Measurements from ENCODE around the gene RAD50. TPM values are rescaled to one million over a fixed set of nuclear protein-coding genes. Genes with fewer than 3 reads are reported as not detected.
"Not testable (repeated sequence)": the region's sequence is repeated elsewhere in the genome, so short reads cannot be mapped to it uniquely, and the experiment has no call there.

Gene RAD50
- total and polyA plus RNA-seq, 3 experiments from 2014 or later: 34.6 to 48.3 (median 45.2) TPM

DNA sequence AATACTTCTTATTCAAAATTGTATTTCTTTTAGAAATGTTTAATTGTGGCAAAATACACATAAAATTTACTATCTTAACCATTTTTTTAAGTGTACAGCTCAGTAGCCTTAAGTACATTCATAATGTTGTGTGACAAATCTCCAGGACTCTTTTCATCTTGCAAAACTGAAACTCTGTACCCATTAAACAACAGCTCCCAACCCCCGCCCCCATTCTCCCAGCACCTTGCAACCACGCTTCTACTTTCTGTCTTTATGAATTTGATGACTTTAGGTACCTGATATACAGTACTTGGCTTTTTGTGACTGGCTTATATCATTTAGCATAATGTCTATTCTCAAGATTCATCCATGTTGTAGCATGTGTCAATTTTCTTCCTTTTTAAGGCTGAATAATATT is 10.7 kb upstream of the RAD50 start:
- Histone ChIP-seq H3K4me3 (ENCODE audit: low read length) (no peak overlapping the region), H3K4me1 (ENCODE audit: insufficient read depth, low read length) (no peaks in the 10 kb centered on the region), H3K36me3 (ENCODE audit: insufficient read depth, low read length) (no peaks in the 10 kb centered on the region), H3K9me3 (ENCODE audit: low read length) (no peaks in the 10 kb centered on the region), H3K27ac (ENCODE audit: low read depth, low read length) (no peak overlapping the region), H3K27me3 (ENCODE audit: insufficient read depth, low read length, poor library complexity, severe bottlenecking) (no peaks in the 10 kb centered on the region)
- POLR2A ChIA-PET: no interaction called here
- CTCF ChIA-PET: no interaction called here
- Mint-ChIP-seq H3K27ac (peak overlapping the region in 1 of 8 donors; percentile 5), H3K9me3 (no peaks in the 10 kb centered on the region), H3K27me3 (peaks cover 2 to 3% of the 10 kb centered on the region in 2 donors), H3K4me1 (no peaks in the 10 kb centered on the region), H3K36me3 (no peaks in the 10 kb centered on the region), H3K4me3 (no peak overlapping the region)
- DNase-seq: no peak

DNA sequence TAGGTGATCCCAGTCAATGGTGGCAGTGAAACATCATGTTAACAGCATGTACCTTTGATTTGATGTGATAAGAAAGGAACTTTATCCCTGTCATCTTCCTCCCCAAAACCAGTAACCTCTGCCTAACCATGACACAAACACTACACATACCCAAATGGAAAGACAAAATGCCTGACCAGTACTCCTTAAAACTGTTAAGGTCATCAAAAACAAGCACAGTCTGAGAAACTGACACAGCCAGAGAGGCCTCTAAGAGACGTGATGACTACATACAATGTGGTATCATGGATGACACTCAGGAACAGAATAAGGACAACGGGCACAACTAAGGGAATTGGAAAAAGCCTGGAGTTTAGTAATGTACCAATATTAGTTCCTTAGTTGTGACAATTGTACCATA is 9.5 kb upstream of the RAD50 start:
- no peak overlapping the region for H3K4me3 Mint-ChIP-seq
- H3K9me3 Mint-ChIP-seq: no peaks in the 10 kb centered on the region
- ChIA-PET CTCF (no interaction called here), POLR2A (no interaction called here)
- peaks cover 2 to 3% of the 10 kb centered on the region in 2 donors for H3K27me3 Mint-ChIP-seq
- Histone ChIP-seq H3K27ac (ENCODE audit: low read depth, low read length) (no peak overlapping the region), H3K9me3 (ENCODE audit: low read length) (no peaks in the 10 kb centered on the region), H3K36me3 (ENCODE audit: insufficient read depth, low read length) (no peaks in the 10 kb centered on the region), H3K4me1 (ENCODE audit: insufficient read depth, low read length) (no peaks in the 10 kb centered on the region), H3K4me3 (ENCODE audit: low read length) (no peak overlapping the region), H3K27me3 (ENCODE audit: insufficient read depth, low read length, poor library complexity, severe bottlenecking) (no peaks in the 10 kb centered on the region)
- no peaks in the 10 kb centered on the region for H3K4me1 Mint-ChIP-seq
- H3K36me3 Mint-ChIP-seq: no peaks in the 10 kb centered on the region
- no peak overlapping the region for H3K27ac Mint-ChIP-seq
- no peak for DNase-seq

DNA sequence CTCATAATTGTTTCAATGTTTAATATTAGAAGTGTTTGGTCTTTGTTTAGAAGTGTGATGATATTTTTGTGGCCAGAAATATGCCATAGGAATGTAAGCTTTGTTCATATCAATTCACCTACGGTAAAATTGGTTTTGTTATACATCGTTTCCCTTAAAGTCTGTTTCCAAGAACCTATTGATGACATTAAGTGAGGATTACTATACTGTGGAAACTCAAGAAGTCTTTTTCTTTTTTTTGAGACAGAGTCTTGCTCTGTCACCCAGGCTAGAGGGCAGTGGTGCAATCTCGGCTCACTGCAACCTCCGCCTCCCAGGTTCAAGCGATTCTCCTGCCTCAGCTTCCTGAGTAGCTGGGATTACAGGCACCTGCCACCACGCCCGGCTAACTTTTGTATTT is 7.9 kb upstream of the RAD50 start:
- H3K9me3 ChIP-seq (ENCODE audit: low read length); DNase-seq; CTCF ChIA-PET; H3K9me3 Mint-ChIP-seq; H3K4me1 Mint-ChIP-seq; H3K27me3 Mint-ChIP-seq; H3K27ac Mint-ChIP-seq; H3K36me3 Mint-ChIP-seq; H3K27ac ChIP-seq (ENCODE audit: low read depth, low read length); H3K36me3 ChIP-seq (ENCODE audit: insufficient read depth, low read length); H3K27me3 ChIP-seq (ENCODE audit: insufficient read depth, low read length, poor library complexity, severe bottlenecking); POLR2A ChIA-PET; H3K4me3 ChIP-seq (ENCODE audit: low read length); H3K4me3 Mint-ChIP-seq; H3K4me1 ChIP-seq (ENCODE audit: insufficient read depth, low read length): not testable (repeated sequence)

DNA sequence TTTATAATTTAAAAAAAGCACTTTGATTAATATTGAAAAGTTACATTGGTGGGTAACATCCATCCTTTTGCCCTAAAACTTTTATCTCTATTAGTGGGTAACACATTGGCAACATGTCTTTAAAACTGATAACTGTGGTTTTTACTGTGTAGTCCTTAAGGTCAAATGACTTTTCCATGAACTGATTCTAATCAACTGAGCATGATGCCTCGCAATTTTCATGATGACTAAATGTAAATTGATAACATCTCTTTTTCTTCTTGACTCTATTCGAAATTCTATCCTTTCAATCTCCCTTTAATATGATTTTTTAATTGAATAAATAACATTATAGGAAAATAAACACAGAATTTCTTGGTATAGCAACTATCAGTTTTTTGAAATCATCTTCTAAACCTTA is 7.2 kb upstream of the RAD50 start:
- Histone ChIP-seq H3K36me3 (ENCODE audit: insufficient read depth, low read length) (no peaks in the 10 kb centered on the region), H3K27me3 (ENCODE audit: insufficient read depth, low read length, poor library complexity, severe bottlenecking) (no peaks in the 10 kb centered on the region), H3K4me1 (ENCODE audit: insufficient read depth, low read length) (no peaks in the 10 kb centered on the region), H3K4me3 (ENCODE audit: low read length) (no peak overlapping the region), H3K27ac (ENCODE audit: low read depth, low read length) (no peak overlapping the region), H3K9me3 (ENCODE audit: low read length) (no peaks in the 10 kb centered on the region)
- ChIA-PET CTCF (no interaction called here), POLR2A (no interaction called here)
- Mint-ChIP-seq H3K27me3 (peaks cover 2 to 3% of the 10 kb centered on the region in 2 donors), H3K27ac (no peak overlapping the region), H3K4me1 (no peaks in the 10 kb centered on the region), H3K9me3 (peaks cover 0 to 1% (median 0%) of the 10 kb centered on the region in 5 donors), H3K36me3 (no peaks in the 10 kb centered on the region), H3K4me3 (no peak overlapping the region)
- no peak for DNase-seq

DNA sequence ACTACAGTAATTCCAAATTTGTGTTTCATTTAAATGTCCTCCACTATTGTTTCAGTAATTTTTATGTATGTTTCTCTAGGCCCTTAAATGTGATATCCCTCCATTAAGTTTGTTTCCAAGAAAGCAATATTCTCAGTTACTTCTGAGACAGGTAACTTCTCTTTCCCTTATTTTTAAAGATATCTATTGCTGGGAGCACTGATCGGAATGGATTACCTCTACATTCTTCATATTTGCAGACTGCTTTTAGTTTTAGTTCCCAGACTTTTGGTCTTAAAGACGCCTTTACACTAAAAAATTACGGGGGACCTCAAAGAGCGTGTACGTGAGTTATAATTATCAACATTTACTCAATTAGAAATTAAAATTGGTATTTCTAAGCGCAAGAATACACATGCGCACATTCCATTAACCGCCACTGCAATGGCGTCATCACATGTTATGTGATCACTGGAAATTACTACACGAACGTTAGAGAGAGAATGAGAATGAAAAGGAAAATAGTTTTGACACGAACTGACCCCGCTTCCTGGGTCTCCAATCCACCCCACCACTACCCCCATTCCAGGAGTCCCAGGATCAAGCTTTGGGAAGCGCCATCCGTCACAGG is 519 bp upstream of the RAD50 start:
- H3K4me3 Mint-ChIP-seq: peak overlapping the region; percentile 94 to 99 (median 98)
- no peak for DNase-seq
- Histone ChIP-seq H3K9me3 (ENCODE audit: low read length) (no peaks in the 10 kb centered on the region), H3K4me1 (ENCODE audit: insufficient read depth, low read length) (peaks cover 27% of the 10 kb centered on the region), H3K27me3 (ENCODE audit: insufficient read depth, low read length, poor library complexity, severe bottlenecking) (no peaks in the 10 kb centered on the region), H3K4me3 (ENCODE audit: low read length) (peak overlapping the region; percentile 72), H3K27ac (ENCODE audit: low read depth, low read length) (peak overlapping the region; percentile 83), H3K36me3 (ENCODE audit: insufficient read depth, low read length) (peaks cover 4% of the 10 kb centered on the region)
- POLR2A ChIA-PET: interaction anchor here (0.9 to 1.1 kb wide), 3 partner anchors 60 to 406 kb away, joined by 3 to 4 read pairs (median 3); partner anchors contain the start of genes AFF4 and IRF1
- H3K27ac Mint-ChIP-seq: peak overlapping the region; percentile 89 to 98 (median 96)
- H3K4me1 Mint-ChIP-seq: peaks cover 26 to 42% (median 28%) of the 10 kb centered on the region in 3 donors
- peaks cover 0 to 9% (median 2%) of the 10 kb centered on the region in 3 donors for H3K36me3 Mint-ChIP-seq
- no peaks in the 10 kb centered on the region for H3K27me3 Mint-ChIP-seq
- peaks cover 0 to 6% (median 2%) of the 10 kb centered on the region in 5 donors for H3K9me3 Mint-ChIP-seq
- CTCF ChIA-PET: interaction anchor here (1.0 to 1.5 kb wide), 3 partner anchors 20 to 55 kb away, joined by 3 to 5 read pairs (median 4); no protein-coding TSS in a partner anchor

DNA sequence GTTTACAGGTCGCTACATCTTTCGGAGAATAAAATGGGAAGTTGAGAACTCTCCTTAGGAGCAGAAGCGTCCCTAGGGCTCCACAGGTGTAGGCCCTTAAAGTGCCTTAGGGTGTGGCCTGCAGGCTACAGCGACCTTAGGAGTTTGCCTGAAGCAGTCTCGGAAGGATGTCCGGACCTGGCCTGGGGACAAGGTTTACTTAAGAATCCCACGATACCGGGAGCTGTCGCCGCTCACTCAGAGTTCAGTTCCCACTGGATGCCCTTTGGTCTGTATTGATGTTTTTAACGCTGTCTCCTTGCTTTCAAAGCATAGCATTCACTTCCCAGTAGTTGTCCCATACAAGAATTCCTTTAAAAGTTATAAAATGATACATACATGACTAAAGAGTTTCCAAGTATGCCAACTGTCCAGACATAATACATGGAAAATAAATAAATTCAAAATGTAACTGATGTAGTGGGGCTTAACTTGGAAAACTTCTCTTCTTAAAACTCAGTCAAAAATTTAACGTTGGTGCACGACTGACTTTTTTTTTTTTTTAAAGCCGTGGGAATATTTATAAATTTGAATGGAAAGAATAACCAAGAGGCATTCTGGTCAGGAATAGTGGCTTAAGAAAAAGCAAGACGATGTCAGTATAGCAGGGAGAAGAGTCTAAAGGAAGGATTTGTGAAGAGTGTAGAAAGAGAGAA is 848 bp downstream of the RAD50 start:
- Histone ChIP-seq H3K27ac (ENCODE audit: low read depth, low read length) (peak overlapping the region; percentile 83), H3K9me3 (ENCODE audit: low read length) (no peaks in the 10 kb centered on the region), H3K4me3 (ENCODE audit: low read length) (peak overlapping the region; percentile 72), H3K36me3 (ENCODE audit: insufficient read depth, low read length) (peaks cover 4% of the 10 kb centered on the region), H3K4me1 (ENCODE audit: insufficient read depth, low read length) (peaks cover 36% of the 10 kb centered on the region), H3K27me3 (ENCODE audit: insufficient read depth, low read length, poor library complexity, severe bottlenecking) (no peaks in the 10 kb centered on the region)
- Mint-ChIP-seq H3K4me3 (peak overlapping the region; percentile 94 to 99 (median 98)), H3K27ac (peak overlapping the region; percentile 89 to 99 (median 96)), H3K36me3 (peaks cover 0 to 9% (median 2%) of the 10 kb centered on the region in 3 donors), H3K27me3 (no peaks in the 10 kb centered on the region), H3K4me1 (peaks cover 26 to 42% (median 28%) of the 10 kb centered on the region in 3 donors), H3K9me3 (peaks cover 0 to 6% (median 2%) of the 10 kb centered on the region in 5 donors)
- DNase-seq: peak in 2 of 5 donors; percentile 6 to 7
- ChIA-PET POLR2A (interaction anchor here (0.6 to 1.1 kb wide), 4 partner anchors 61 to 405 kb away, joined by 3 to 4 read pairs (median 3); partner anchors contain the start of genes AFF4 and IRF1), CTCF (interaction anchor here (1.2 to 1.5 kb wide), 2 partner anchors 30 to 56 kb away, joined by 4 to 5 read pairs; no protein-coding TSS in a partner anchor)

DNA sequence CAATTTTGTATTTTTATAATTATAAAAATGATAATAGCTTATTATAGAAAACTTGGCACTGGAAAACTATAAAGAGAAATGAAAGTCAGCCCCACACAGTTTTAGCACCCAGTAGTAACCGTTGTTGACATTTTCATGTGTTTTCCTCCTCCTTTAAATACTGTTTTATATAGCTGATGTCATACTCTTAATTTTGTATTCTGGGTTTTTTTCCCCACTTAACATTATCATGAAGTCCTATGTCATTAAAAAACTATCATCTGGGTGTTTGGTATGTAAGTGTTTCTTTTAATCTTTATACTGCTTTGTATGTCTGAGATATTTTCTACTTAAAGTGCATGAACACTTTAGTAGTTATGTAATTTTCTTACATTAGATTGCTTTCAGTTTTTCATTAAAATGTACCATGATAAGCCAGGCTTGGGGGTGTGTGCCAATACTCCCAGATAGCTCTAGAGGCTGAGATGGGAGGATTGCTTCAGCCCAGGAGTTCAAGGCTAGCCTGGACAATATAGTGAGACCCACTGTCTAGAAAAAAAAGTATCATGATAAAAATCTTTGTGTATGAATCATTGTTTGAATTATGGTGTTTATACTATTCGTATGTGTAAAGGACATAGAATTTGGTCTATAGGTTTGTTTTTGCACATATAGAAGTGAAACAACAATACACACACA is 2.7 kb downstream of the RAD50 start:
- Histone ChIP-seq H3K36me3 (ENCODE audit: insufficient read depth, low read length) (peaks cover 10% of the 10 kb centered on the region), H3K4me3 (ENCODE audit: low read length) (no peak overlapping the region), H3K27ac (ENCODE audit: low read depth, low read length) (peak overlapping the region; percentile 7), H3K27me3 (ENCODE audit: insufficient read depth, low read length, poor library complexity, severe bottlenecking) (no peaks in the 10 kb centered on the region), H3K9me3 (ENCODE audit: low read length) (no peaks in the 10 kb centered on the region), H3K4me1 (ENCODE audit: insufficient read depth, low read length) (peaks cover 36% of the 10 kb centered on the region)
- H3K4me3 Mint-ChIP-seq: peak overlapping the region in 4 of 7 donors; percentile 16 to 57 (median 38)
- H3K9me3 Mint-ChIP-seq: peaks cover 0 to 6% (median 2%) of the 10 kb centered on the region in 5 donors
- no peak for DNase-seq
- H3K27me3 Mint-ChIP-seq: no peaks in the 10 kb centered on the region
- H3K27ac Mint-ChIP-seq: peak overlapping the region in 3 of 8 donors; percentile 11 to 50 (median 14)
- CTCF ChIA-PET: no interaction called here
- POLR2A ChIA-PET: no interaction called here
- H3K36me3 Mint-ChIP-seq: peaks cover 0 to 9% (median 2%) of the 10 kb centered on the region in 3 donors
- peaks cover 26 to 42% (median 28%) of the 10 kb centered on the region in 3 donors for H3K4me1 Mint-ChIP-seq

DNA sequence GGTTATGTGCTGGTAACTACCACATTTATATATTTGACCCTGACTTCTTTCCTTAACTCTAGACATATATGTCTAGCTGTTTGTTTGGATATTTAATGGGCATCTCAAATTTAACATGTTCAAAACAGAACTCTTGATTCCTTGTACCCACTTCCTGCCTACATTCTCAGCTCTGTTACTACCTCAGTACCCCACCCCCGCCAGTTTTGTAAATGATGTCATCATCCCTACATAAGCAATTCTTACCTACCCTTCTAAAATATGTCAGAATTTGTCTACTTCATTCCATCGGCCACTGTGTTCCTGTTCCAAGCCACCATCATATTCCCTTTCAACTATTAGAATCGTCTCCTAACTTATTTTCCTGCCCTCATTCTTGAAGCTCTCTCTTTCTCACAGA is 4.8 kb downstream of the RAD50 start:
- peaks cover 36% of the 10 kb centered on the region for H3K4me1 ChIP-seq (ENCODE audit: insufficient read depth, low read length)
- H3K9me3 ChIP-seq (ENCODE audit: low read length): no peaks in the 10 kb centered on the region
- Mint-ChIP-seq H3K9me3 (peaks cover 0 to 9% (median 7%) of the 10 kb centered on the region in 5 donors), H3K4me3 (no peak overlapping the region), H3K36me3 (peaks cover 0 to 16% (median 15%) of the 10 kb centered on the region in 3 donors), H3K27ac (no peak overlapping the region), H3K4me1 (peaks cover 24 to 44% (median 35%) of the 10 kb centered on the region in 3 donors), H3K27me3 (no peaks in the 10 kb centered on the region)
- no peaks in the 10 kb centered on the region for H3K27me3 ChIP-seq (ENCODE audit: insufficient read depth, low read length, poor library complexity, severe bottlenecking)
- peaks cover 10% of the 10 kb centered on the region for H3K36me3 ChIP-seq (ENCODE audit: insufficient read depth, low read length)
- ChIA-PET POLR2A (interaction anchor here (1.0 kb wide), 1 partner anchor 19 kb away, joined by 4 read pairs; no protein-coding TSS in a partner anchor), CTCF (no interaction called here)
- no peak overlapping the region for H3K27ac ChIP-seq (ENCODE audit: low read depth, low read length)
- H3K4me3 ChIP-seq (ENCODE audit: low read length): no peak overlapping the region
- DNase-seq: no peak

Measured in CD8-positive, alpha-beta memory T cell (primary cell).